ENCODE results near the gene SERPINA1.

Gene SERPINA1

GRCh38 chr14:94386085-94387031 is 2.0 kb downstream of the SERPINA1 start:
- no peak overlapping the region for H3K4me3 ChIP-seq (ENCODE audit: low read depth, low read length)
- DNase-seq (ENCODE audit: low read depth) = no peak

- DNase-seq (ENCODE audit: low read depth) = no peak
- H3K4me3 ChIP-seq (ENCODE audit: low read depth, low read length) = no peak overlapping the region
Measured at GRCh38 chr14:94385553-94386057, 2.8 kb downstream of the SERPINA1 start.

GRCh38 chr14:94384342-94384741 is 4.1 kb downstream of the SERPINA1 start:
- no peak for DNase-seq (ENCODE audit: low read depth)

GRCh38 chr14:94383777-94384176 is 4.6 kb downstream of the SERPINA1 start:
- no peak overlapping the region for H3K4me3 ChIP-seq (ENCODE audit: low read depth, low read length)
- no peak for DNase-seq (ENCODE audit: low read depth)

More at GRCh38 chr14:94384342-94384741, 4.1 kb downstream of the SERPINA1 start:
- H3K4me3 ChIP-seq (ENCODE audit: low read depth, low read length) = no peak overlapping the region

- H3K4me3 ChIP-seq (ENCODE audit: low read depth, low read length) = no peak overlapping the region
- DNase-seq (ENCODE audit: low read depth) = no peak
Measured at GRCh38 chr14:94382716-94383596, 5.4 kb downstream of the SERPINA1 start.

GRCh38 chr14:94382099-94382715 is 6.2 kb downstream of the SERPINA1 start:
- DNase-seq (ENCODE audit: low read depth) = no peak
- H3K4me3 ChIP-seq (ENCODE audit: low read depth, low read length) = no peak overlapping the region

GRCh38 chr14:94381149-94382030 is 7.0 kb downstream of the SERPINA1 start:
- no peak for DNase-seq (ENCODE audit: low read depth)
- no peak overlapping the region for H3K4me3 ChIP-seq (ENCODE audit: low read depth, low read length)

GRCh38 chr14:94380225-94381148 is 7.9 kb downstream of the SERPINA1 start:
- no peak for DNase-seq (ENCODE audit: low read depth)
- H3K4me3 ChIP-seq (ENCODE audit: low read depth, low read length) = no peak overlapping the region

GRCh38 chr14:94379291-94380224 is 8.8 kb downstream of the SERPINA1 start:
- no peak overlapping the region for H3K4me3 ChIP-seq (ENCODE audit: low read depth, low read length)
- DNase-seq (ENCODE audit: low read depth) = no peak

- no peak overlapping the region for H3K4me3 ChIP-seq (ENCODE audit: low read depth, low read length)
- no peak for DNase-seq (ENCODE audit: low read depth)
Measured at GRCh38 chr14:94378527-94379290, 9.7 kb downstream of the SERPINA1 start.

GRCh38 chr14:94377866-94378470 is 10.4 kb downstream of the SERPINA1 start:
- DNase-seq (ENCODE audit: low read depth) = no peak
- no peak overlapping the region for H3K4me3 ChIP-seq (ENCODE audit: low read depth, low read length)

- no peak for DNase-seq (ENCODE audit: low read depth)
- no peak overlapping the region for H3K4me3 ChIP-seq (ENCODE audit: low read depth, low read length)
Measured at GRCh38 chr14:94376976-94377865, 11.2 kb downstream of the SERPINA1 start.

GRCh38 chr14:94376108-94376975 is 12.1 kb downstream of the SERPINA1 start:
- no peak overlapping the region for H3K4me3 ChIP-seq (ENCODE audit: low read depth, low read length)
- DNase-seq (ENCODE audit: low read depth) = no peak

All from skeletal muscle cell (primary cell).